Lower leg skin (tissue), 4 donors: ENCODE results near the gene PTCRA. TPM values are rescaled to one million over a fixed set of nuclear protein-coding genes. Genes with fewer than 3 reads are reported as not detected.
"Not testable (repeated sequence)": the region's sequence is repeated elsewhere in the genome, so short reads cannot be mapped to it uniquely, and the experiment has no call there.

Experiments used
- DNase-seq, 2 donors: peaks; one replicate each; pipeline ENCODE4 v3.0.0-alpha.2; 2019; ENCODE audit warnings: low spot score in 2 of 2
- H3K4me3 ChIP-seq: fragments of 200-600 bp; sonication (generic); 2 replicates; pipeline ENCODE4 v1.5.1; 2017; ENCODE audit warnings: mild to moderate bottlenecking, low read depth; ENCODE audit not compliant: poor library complexity, severe bottlenecking
- CTCF ChIP-seq, 3 donors: fragments of 450-650 bp; IDR thresholded peaks; one replicate each; pipeline ENCODE4 v1.5.1; 2016; ENCODE audit warnings: antibody characterized with exemption in 3 of 3, mild to moderate bottlenecking in 3 of 3, moderate library complexity in 2 of 3
- POLR2A ChIP-seq, 2 donors: fragments of 450-650 bp; IDR thresholded peaks; one replicate each; pipeline ENCODE4 v1.6.1; 2016 to 2017; ENCODE audit warnings: antibody characterized with exemption in 2 of 2, mild to moderate bottlenecking in 1 of 2, moderate library complexity in 1 of 2
- WGBS, 2 donors: methylation state at CpG; one replicate each; pipeline ENCODE4 v1.1.5; 2018; 5-methylcytosine and 5-hydroxymethylcytosine counted together
- intact Hi-C: fragments of 100-400 bp; cut with DNase I; formaldehyde crosslinking; loops from one replicate; pipeline ENCODE4 v1.15.0; 2023; ENCODE audit warnings: low total_unique reads
- total RNA-seq, 4 donors: library from RNA; depleted of rRNA; stranded (reverse); fragments of >200 nt; gene quantifications; one replicate each; pipeline ENCODE4 v1.1.0, GENCODE V29; 2016

Gene PTCRA
- total RNA-seq, 4 donors from 2014 or later, result not detected

GRCh38 chr6:42939810-42940167 is 23.9 kb downstream of the PTCRA start:
- TF ChIP-seq CTCF (IDR thresholded peaks at IDR 0.05) (no peak), POLR2A (IDR thresholded peaks at IDR 0.05) (no peak)
- H3K4me3 ChIP-seq, result no peak overlapping the region
- 80% methylated on average over 4 of the region's 4 CpGs for WGBS, 2 donors
- intact Hi-C loops, result no loop called here
- no peak for DNase-seq

GRCh38 chr6:42940493-42941045 is 24.7 kb downstream of the PTCRA start:
- no peak for DNase-seq
- no peak for TF ChIP-seq CTCF (IDR thresholded peaks at IDR 0.05)
- no peak for TF ChIP-seq POLR2A (IDR thresholded peaks at IDR 0.05)
- no peak overlapping the region for H3K4me3 ChIP-seq
- WGBS, 2 donors, result 95 to 96% methylated on average over 5 to 6 of the region's 6 CpGs
- intact Hi-C loops, result no loop called here

- intact Hi-C loops, H3K4me3 ChIP-seq, DNase-seq: not testable (repeated sequence)
- 95 to 98% methylated on average over 5 of the region's 5 CpGs for WGBS, 2 donors
Observed at GRCh38 chr6:42941356-42941755, 25.5 kb downstream of the PTCRA start.

- intact Hi-C loops, result no loop called here
- H3K4me3 ChIP-seq, result no peak overlapping the region
- 87 to 88% methylated on average over 7 of the region's 7 CpGs for WGBS, 2 donors
- TF ChIP-seq POLR2A (IDR thresholded peaks at IDR 0.05) (no peak), CTCF (IDR thresholded peaks at IDR 0.05) (no peak)
- DNase-seq, result no peak
Observed at GRCh38 chr6:42942444-42942843, 26.6 kb downstream of the PTCRA start.

GRCh38 chr6:42947950-42948349 is 32.1 kb downstream of the PTCRA start:
- no peak for TF ChIP-seq POLR2A (IDR thresholded peaks at IDR 0.05)
- no peak for TF ChIP-seq CTCF (IDR thresholded peaks at IDR 0.05)
- intact Hi-C loops, result no loop called here
- DNase-seq, result no peak
- H3K4me3 ChIP-seq, result no peak overlapping the region

GRCh38 chr6:42952389-42952788 is 36.5 kb downstream of the PTCRA start:
- TF ChIP-seq POLR2A (IDR thresholded peaks at IDR 0.05) (no peak), CTCF (IDR thresholded peaks at IDR 0.05) (no peak)
- DNase-seq, result no peak
- no peak overlapping the region for H3K4me3 ChIP-seq
- intact Hi-C loops, result no loop called here
- WGBS, 2 donors, result 92 to 95% methylated on average over 4 of the region's 4 CpGs

GRCh38 chr6:42954405-42954804 is 38.6 kb downstream of the PTCRA start:
- DNase-seq, intact Hi-C loops, H3K4me3 ChIP-seq: not testable (repeated sequence)
- whole genome bisulfite sequencing, 2 donors, result 91 to 93% methylated on average over 4 of the region's 4 CpGs
